Stomach (tissue), 9 donors: ENCODE data around the gene CITED1. TPM values are rescaled to one million over a fixed set of nuclear protein-coding genes. Genes with fewer than 3 reads are reported as not detected.

ENCODE experiments used
- DNase-seq, 2 donors: peaks; one replicate each; pipeline versions ENCODE4 v3.0.0 to v3.0.0-alpha.2; 2013 to 2019
- H3K27ac ChIP-seq, 5 donors: fragments of 200-600 bp in 4 of 5; sonication (generic) in 4 of 5; one replicate each; pipeline ENCODE4 v1.5.1; 2013 to 2019; ENCODE audit warnings: mild to moderate bottlenecking in 1 of 5, moderate library complexity in 1 of 5
- H3K27me3 ChIP-seq, 3 donors: fragments of 200-600 bp; sonication (generic); one replicate each; pipeline ENCODE4 v1.5.1; 2017 to 2019; ENCODE audit warnings: mixed run types in 1 of 3
- H3K36me3 ChIP-seq, 4 donors: fragments of 200-600 bp; sonication (generic); 1 replicate in 3 of 4; 2 replicates in 1 of 4; pipeline ENCODE4 v1.5.1; 2016 to 2019
- H3K4me1 ChIP-seq, 4 donors: fragments of 200-600 bp; sonication (generic); one replicate each; pipeline ENCODE4 v1.5.1; 2016 to 2019
- H3K4me3 ChIP-seq, 4 donors: fragments of 200-600 bp; sonication (generic) in 3 of 4; one replicate each; pipeline ENCODE4 v1.5.1; 2016 to 2019; ENCODE audit warnings: mild to moderate bottlenecking in 1 of 4
- H3K9me3 ChIP-seq, 4 donors: fragments of 200-600 bp; sonication (generic); one replicate each; pipeline ENCODE4 v1.5.1; 2016 to 2019
- EP300 ChIP-seq: sonication (generic); formaldehyde crosslinking; IDR thresholded peaks from one replicate; pipeline ENCODE4 v1.6.1; 2017; ENCODE audit warnings: antibody characterized with exemption
- POLR2A ChIP-seq, 4 donors: fragments of 450-650 bp; IDR thresholded peaks; one replicate each; pipeline ENCODE4 v1.6.1; 2016; ENCODE audit warnings: antibody characterized with exemption in 4 of 4, control low read depth in 2 of 4, mild to moderate bottlenecking in 1 of 4, moderate library complexity in 1 of 4
- POLR2AphosphoS5 ChIP-seq, 3 donors: sonication (generic); formaldehyde crosslinking; IDR thresholded peaks; one replicate each; pipeline ENCODE4 v1.6.1; 2016; ENCODE audit warnings: antibody characterized with exemption in 3 of 3
- WGBS, 5 donors: extraction: QIAGEN DNeasy Blood & Tissue Kit in 3 of 5; methylation state at CpG; one replicate each; pipeline versions ENCODE4 v1.1.5 to v1.1.7; 2013 to 2018; 5-methylcytosine and 5-hydroxymethylcytosine counted together
- intact Hi-C: fragments of 100-400 bp; cut with DNase I; formaldehyde crosslinking; loops from one replicate; pipeline ENCODE4 v1.15.1; 2023; ENCODE audit warnings: low total_unique reads
- polyA plus RNA-seq, 3 donors: library from polyadenylated mRNA; stranded (reverse); fragments of 200-250 nt; gene quantifications; one replicate each; pipeline ENCODE4 v1.2.3, GENCODE V29; 2013
- total RNA-seq, 5 donors: library from RNA; depleted of rRNA; stranded (reverse); fragments of >200 nt; gene quantifications; one replicate each; pipeline versions ENCODE4 v1.1.0 to v1.2.3, GENCODE V29; 2014 to 2016
- TF ChIP-seq, protein P1 (sequence below), 7 experiments: fragments of 450-650 bp in 4 of 7; fragments of 200-600 bp in 3 of 7; sonication (generic) in 3 of 7; IDR thresholded peaks; one replicate each; pipeline ENCODE4 v1.5.1; 2016 to 2019; ENCODE audit warnings: antibody characterized with exemption in 7 of 7, control low read depth in 2 of 7, mild to moderate bottlenecking in 1 of 7
- donor health status: healthy with polysubstance abuse.
- donor health status: Bipolar disorder and iron deficiency.
- donor health status: healthy.

Gene CITED1
- total and polyA plus RNA-seq, 8 donors = 0.60 to 1.7 TPM; not detected in 6

- Histone ChIP-seq H3K9me3 (no peaks in the 10 kb centered on the region), H3K27me3 (peaks cover 15 to 83% (median 50%) of the 10 kb centered on the region in 3 donors), H3K4me3 (no peak overlapping the region), H3K27ac (no peak overlapping the region), H3K4me1 (peaks cover 3 to 22% (median 17%) of the 10 kb centered on the region in 4 donors), H3K36me3 (no peaks in the 10 kb centered on the region)
- intact Hi-C loops = no loop called here
- WGBS, 5 donors = 72 to 94% (median 86%) methylated on average over 8 to 9 of the region's 9 CpGs
- TF ChIP-seq, protein P1, sequence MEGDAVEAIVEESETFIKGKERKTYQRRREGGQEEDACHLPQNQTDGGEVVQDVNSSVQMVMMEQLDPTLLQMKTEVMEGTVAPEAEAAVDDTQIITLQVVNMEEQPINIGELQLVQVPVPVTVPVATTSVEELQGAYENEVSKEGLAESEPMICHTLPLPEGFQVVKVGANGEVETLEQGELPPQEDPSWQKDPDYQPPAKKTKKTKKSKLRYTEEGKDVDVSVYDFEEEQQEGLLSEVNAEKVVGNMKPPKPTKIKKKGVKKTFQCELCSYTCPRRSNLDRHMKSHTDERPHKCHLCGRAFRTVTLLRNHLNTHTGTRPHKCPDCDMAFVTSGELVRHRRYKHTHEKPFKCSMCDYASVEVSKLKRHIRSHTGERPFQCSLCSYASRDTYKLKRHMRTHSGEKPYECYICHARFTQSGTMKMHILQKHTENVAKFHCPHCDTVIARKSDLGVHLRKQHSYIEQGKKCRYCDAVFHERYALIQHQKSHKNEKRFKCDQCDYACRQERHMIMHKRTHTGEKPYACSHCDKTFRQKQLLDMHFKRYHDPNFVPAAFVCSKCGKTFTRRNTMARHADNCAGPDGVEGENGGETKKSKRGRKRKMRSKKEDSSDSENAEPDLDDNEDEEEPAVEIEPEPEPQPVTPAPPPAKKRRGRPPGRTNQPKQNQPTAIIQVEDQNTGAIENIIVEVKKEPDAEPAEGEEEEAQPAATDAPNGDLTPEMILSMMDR (IDR thresholded peaks at IDR 0.05) = no peak
- TF ChIP-seq EP300 (no peak), POLR2AphosphoS5 (IDR thresholded peaks at IDR 0.05) (no peak), POLR2A (IDR thresholded peaks at IDR 0.05) (no peak)
- no peak for DNase-seq
Observed at GRCh38 chrX:72301781-72302180, 3.9 kb downstream of the CITED1 start.

GRCh38 chrX:72299891-72300630 lies 5.7 kb downstream of the CITED1 start:
- no peak for DNase-seq
- H3K9me3 ChIP-seq = no peaks in the 10 kb centered on the region
- H3K4me1 ChIP-seq = peaks cover 3 to 6% (median 6%) of the 10 kb centered on the region in 4 donors
- H3K4me3 ChIP-seq = no peak overlapping the region
- TF ChIP-seq POLR2AphosphoS5 (IDR thresholded peaks at IDR 0.05) = no peak
- no peak overlapping the region for H3K27ac ChIP-seq
- peaks cover 7 to 73% (median 33%) of the 10 kb centered on the region in 3 donors for H3K27me3 ChIP-seq
- intact Hi-C loops = no loop called here
- 66 to 86% (median 76%) methylated on average over 4 of the region's 4 CpGs for WGBS, 5 donors
- H3K36me3 ChIP-seq = no peaks in the 10 kb centered on the region

GRCh38 chrX:72297953-72298730 lies 7.6 kb downstream of the CITED1 start:
- no peaks in the 10 kb centered on the region for H3K36me3 ChIP-seq
- H3K9me3 ChIP-seq = no peaks in the 10 kb centered on the region
- no peak for TF ChIP-seq POLR2AphosphoS5 (IDR thresholded peaks at IDR 0.05)
- TF ChIP-seq, protein P1 (IDR thresholded peaks at IDR 0.05) = peak in 2 of 7 experiments; percentile 6 to 7
- 19 to 46% (median 22%) methylated on average over 4 of the region's 4 CpGs for WGBS, 5 donors
- no peak overlapping the region for H3K27ac ChIP-seq
- DNase-seq = peak in 1 of 2 donors; percentile 21
- H3K4me3 ChIP-seq = no peak overlapping the region
- intact Hi-C loops = no loop called here
- H3K4me1 ChIP-seq = no peaks in the 10 kb centered on the region
- H3K27me3 ChIP-seq = peaks cover 5 to 59% (median 15%) of the 10 kb centered on the region in 3 donors

- no peak for TF ChIP-seq POLR2A (IDR thresholded peaks at IDR 0.05)
- TF ChIP-seq, protein P1 (IDR thresholded peaks at IDR 0.05) = no peak
- no peak for TF ChIP-seq EP300
- no peak for TF ChIP-seq POLR2AphosphoS5 (IDR thresholded peaks at IDR 0.05)
- intact Hi-C loops = no loop called here
- Histone ChIP-seq H3K4me1 (no peaks in the 10 kb centered on the region), H3K27me3 (peaks cover 4 to 47% (median 5%) of the 10 kb centered on the region in 3 donors), H3K9me3 (no peaks in the 10 kb centered on the region), H3K4me3 (no peak overlapping the region), H3K27ac (no peak overlapping the region), H3K36me3 (no peaks in the 10 kb centered on the region)
- 50 to 88% (median 73%) methylated on average over 1 of the region's 1 CpG for WGBS, 5 donors
- DNase-seq = no peak
Observed at GRCh38 chrX:72296991-72297390, 8.7 kb downstream of the CITED1 start.
